GM23248 (cell line): Measurements from ENCODE around the gene SIPA1L3.

Experiments used
- EZH2 ChIP-seq: fragments of 200-600 bp; sonication (generic); IDR thresholded peaks from 2 replicates; pipeline ENCODE4 v1.6.1; 2018; ENCODE audit warnings: antibody characterized with exemption, mild to moderate bottlenecking; ENCODE audit not compliant: insufficient read depth, poor library complexity, severe bottlenecking
- EZH2phosphoT487 ChIP-seq: fragments of 200-600 bp; sonication (generic); IDR thresholded peaks from 2 replicates; pipeline ENCODE4 v1.6.1; 2018; ENCODE audit warnings: antibody characterized with exemption, moderate library complexity, mild to moderate bottlenecking, low read depth; ENCODE audit not compliant: insufficient read depth

DNA sequence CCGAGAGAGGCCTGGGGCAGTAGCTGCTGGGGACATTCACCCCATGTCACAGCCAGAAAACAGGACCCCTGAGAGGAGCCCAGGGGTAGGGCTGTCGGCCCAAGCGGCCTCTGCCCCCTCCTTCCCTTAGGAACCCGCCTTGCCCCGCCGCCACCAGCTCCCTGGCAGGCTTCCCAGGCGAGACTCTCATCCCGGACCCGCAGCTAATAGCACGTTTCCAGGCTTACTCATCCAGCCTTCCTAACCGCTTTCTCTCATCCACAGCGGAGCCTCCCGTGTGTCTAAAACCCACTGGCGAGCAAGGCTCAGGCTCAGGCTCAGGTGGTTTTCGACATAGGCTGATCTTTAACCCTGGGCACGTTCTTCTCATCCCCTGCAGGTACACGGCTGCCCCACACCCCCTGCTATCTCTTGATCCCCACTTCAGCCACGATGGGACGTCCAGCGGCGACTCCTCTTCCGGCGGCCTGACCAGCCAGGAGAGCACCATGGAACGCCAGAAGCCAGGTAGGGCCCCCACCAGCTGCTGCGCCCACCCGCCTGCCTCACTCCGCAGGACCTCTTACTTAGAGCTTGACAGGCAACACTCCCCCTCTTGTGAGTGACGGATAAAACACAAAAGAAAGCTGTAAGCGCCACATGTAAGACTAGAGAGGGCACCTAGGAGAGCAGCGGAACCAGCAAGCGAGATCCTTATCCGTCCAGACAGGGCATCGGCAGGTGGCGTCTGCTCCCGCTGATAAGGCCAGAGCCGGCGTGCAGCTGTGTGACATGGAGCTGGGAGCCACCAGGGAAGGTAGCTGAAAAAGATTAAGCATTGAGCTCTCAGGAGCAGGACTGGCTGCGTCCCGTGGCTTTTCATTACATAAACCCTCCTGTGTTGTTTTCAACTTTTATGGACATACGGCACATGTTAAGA, 245.7 kb downstream of the SIPA1L3 start:
- TF ChIP-seq EZH2phosphoT487 (no peak), EZH2 (no peak)
